8988T (cell line): ENCODE data around the gene CCDC85A.

ENCODE experiments used
- DNase-seq: peaks from one replicate; pipeline ENCODE4 v3.0.0; 2011

CCDC85A gene

DNA sequence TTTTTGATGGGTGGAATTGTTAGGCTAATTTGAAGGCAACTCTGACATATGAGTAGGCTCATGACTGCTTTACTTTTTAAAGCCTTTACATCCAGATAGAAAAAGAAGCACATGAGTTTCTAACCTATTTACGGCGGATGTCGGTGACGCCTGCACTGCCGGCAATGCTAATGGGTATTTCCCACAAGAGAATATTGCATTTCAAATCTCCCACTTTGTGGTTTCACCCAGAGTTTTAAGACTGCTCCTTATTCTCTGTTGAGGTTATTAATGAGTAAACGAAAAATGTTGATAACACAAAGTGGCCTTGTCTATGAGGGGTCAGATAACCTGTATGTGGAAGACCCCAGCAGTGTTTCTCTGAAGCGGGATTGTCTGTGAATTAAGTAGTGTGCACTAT lies 14.0 kb downstream of the CCDC85A start:
- no peak for DNase-seq

GRCh38 chr2:56198936-56199335 lies 15.1 kb downstream of the CCDC85A start:
- no peak for DNase-seq

DNA sequence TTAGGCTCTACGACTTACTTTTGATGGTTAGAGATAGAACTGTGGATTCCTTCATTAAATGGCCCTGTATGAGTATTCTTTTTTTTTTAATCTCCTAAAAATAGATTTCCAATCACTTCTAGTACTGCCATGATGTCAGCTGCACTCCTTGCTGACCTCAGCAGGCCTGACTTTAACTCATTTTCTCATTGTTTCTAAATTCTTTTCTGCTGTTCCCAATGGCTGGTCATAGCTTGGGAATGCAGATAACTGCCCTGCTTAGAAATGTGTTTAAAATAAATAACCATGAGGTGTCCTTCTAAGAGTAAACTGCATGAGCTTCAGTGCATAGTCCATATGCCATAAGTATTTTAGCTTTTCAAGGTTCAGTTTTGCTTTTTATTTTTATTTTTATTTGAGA lies 15.7 kb downstream of the CCDC85A start:
- no peak for DNase-seq

DNA sequence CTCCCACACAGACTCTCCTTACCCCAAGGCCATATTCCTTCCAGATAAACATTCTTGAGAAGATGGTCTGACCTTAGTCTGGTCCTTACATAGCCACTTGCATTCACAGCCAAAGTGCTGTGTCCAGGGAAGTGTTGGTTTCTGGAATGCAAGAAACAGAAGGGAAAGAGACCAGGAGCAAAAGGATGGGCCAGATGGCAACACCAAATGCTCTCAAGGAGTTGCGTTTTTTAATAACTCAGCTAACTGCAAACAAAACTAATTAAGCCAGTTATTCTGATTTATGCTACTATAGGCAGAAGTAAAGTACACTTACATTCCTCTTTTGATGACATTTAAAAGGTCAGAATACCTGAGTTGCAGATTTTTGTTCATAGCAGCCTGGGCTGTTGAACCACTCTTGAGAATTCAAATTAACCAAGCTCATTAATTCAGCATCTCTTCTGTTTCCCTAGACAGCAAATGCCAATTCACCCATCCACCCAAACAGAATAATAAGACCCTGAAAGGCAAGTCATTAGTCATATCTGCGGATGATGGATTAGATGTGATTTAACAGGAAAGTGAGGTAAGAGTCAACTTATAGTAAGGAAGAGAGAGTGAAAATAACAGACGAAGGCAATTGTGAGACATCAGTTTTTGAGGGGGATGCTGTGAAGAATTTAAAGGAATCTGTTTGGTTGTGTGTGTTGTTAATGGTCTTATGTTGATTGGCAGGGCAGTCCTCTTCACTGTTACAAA lies 18.8 kb downstream of the CCDC85A start:
- no peak for DNase-seq

- no peak for DNase-seq
Measured at GRCh38 chr2:56204556-56204955, 20.8 kb downstream of the CCDC85A start.

DNA sequence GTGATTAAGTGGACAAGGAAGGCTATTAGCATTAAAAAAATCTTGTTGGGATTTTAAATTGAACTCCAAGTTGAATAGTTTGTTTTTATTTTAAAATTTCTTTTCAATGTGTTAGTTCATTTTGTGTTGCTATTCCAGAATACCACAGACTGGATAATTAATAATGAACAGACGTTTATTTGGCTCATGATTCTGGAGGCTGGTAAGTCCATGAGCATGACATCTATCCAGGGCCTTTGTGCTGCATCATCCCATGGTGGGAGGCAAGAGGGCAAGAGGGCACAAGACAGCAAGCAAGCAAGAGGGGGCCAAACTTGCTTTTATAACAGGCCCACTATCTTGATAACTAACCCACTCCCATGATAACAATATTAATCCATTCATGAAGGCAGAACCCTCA lies 22.5 kb downstream of the CCDC85A start:
- DNase-seq, result no peak

- no peak for DNase-seq
Measured at GRCh38 chr2:56207760-56208159, 24.0 kb downstream of the CCDC85A start.

- no peak for DNase-seq
Measured at GRCh38 chr2:56208380-56208779, 24.6 kb downstream of the CCDC85A start.

DNA sequence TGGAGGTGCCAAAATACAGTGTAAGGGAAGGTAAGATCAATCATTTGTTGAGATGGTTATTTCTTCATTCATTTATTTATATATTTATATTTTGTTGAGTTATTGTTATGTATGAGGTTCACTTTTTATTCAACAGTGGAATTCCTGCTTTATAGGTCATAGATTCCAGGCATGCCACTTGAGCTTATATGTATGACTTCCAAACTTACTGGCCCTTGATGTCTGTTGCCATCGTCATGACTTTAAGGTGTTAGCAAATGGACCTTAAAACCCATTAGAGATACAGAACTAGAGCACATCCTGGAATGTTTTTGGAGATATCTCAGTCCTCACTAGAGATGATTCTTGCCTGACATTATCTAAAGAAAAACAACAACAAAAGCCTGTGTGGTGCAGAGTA lies 25.9 kb downstream of the CCDC85A start:
- no peak for DNase-seq

DNA sequence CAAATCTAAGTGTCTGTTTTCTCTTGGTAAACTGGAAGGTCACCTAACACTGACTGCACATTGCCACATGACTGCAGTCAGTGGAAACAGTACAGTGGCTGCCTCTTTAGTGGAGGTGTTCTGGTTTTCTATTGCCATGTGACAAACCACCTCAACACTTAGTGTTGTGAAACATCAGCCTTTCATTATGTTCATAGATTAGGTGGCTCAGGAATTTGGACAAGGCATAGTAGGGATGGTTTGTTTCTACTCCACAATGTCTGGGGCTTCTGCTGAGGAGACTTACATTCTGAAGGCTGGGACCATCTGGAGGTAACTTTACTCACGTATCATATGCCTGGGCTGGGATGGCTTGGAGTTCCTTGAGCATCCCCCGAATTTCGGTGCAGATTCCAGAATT lies 26.5 kb downstream of the CCDC85A start:
- no peak for DNase-seq

DNA sequence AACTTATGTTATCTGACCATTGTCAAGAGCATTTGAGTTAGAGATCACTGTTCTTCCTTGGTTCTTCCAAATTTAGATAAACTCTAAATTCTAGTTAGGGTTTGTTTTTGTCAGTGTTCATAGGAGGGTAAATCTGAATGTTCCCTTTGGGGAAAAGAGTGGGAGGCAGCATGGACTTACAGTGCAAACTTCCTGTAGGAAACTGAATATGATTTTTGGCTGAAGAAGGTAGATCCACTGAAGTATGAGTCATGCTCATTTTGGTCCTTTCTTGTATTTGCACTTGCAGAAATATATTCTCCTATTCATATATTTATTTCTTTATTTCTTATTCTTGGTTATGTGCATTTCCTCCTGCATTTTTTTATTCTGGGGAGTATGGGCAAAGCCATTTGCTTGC lies 27.3 kb downstream of the CCDC85A start:
- no peak for DNase-seq

- no peak for DNase-seq
Measured at GRCh38 chr2:56215911-56216310, 32.1 kb downstream of the CCDC85A start.

- DNase-seq, result no peak
Measured at GRCh38 chr2:56217106-56217505, 33.3 kb downstream of the CCDC85A start.

- DNase-seq, result no peak
Measured at GRCh38 chr2:56222481-56222880, 38.7 kb downstream of the CCDC85A start.

DNA sequence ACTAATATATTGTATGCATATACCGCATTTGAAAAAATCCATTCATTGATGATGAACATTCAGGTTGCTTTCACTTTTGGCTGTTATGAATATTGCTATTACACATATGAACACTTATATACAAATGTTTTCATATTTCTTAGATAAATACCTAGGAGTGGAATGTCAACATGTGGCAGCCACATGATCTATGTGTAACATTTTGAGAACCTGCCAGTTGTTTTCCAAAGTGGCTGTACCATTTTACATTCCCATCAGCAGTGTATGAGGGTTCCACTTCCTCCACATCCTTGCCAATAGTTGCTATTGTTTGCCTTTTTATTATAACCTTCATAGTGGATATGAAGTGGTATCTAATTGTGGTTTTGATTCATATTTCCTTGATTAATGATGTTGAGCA lies 40.5 kb downstream of the CCDC85A start:
- DNase-seq, result no peak

GRCh38 chr2:56227811-56228210 lies 44.0 kb downstream of the CCDC85A start:
- no peak for DNase-seq

- DNase-seq, result no peak
Measured at GRCh38 chr2:56229397-56230060, 45.7 kb downstream of the CCDC85A start.

DNA sequence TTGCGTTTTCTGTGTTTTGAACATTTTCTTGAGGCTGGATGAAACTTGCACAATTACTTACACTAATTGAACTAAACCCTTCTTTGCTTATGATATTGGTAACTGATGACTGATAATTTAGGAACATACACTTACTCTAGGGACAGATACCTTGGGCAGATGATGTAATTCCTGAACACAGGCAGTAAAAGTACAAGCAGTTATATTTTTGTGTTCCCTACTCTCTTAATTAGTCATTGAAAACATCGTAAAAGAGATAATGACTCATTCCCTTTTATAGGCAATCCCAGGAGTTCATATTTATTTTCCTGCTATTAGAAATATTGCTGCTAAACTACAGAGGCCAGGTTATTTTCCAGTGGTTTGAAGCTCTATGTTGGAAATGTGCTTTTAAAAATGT lies 46.4 kb downstream of the CCDC85A start:
- no peak for DNase-seq

DNA sequence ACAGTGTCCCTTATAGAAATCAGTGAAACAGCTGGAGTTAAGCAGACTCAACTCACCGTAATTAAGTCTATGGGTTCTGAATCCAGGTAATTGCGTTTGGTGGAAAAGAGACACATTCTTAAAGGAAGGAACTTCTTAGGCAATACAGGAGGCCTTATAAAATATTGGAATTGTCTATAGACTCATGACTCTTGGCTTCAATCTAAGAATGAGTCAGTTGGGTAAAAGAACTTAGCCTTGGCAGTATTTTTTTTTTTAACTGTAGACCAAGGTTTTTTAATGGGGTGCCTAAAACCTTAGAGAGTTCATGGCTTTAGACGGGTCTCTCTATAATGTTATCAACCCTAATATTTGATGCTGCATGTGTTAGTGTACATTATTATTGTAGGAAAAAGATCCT lies 47.6 kb downstream of the CCDC85A start:
- DNase-seq, result no peak

DNA sequence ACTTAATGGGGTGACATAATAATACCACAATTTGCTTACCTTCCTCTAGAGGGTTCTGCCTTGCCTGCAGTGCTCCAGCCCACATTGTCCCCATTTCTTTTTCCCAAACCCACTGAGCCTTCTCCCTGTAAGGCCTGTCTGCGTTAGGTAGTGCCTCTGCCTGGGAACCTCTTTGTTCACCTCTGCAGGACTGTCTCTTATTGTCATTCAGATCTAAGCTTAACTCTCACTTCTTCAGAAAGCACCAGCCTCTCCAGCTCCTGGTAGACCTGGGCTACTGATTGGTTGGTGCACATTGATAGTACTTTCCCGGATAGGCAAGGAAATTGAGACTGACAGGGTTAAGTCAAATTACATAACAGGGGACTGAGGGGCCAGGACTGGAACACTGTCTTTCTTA lies 49.1 kb downstream of the CCDC85A start:
- DNase-seq, result no peak

DNA sequence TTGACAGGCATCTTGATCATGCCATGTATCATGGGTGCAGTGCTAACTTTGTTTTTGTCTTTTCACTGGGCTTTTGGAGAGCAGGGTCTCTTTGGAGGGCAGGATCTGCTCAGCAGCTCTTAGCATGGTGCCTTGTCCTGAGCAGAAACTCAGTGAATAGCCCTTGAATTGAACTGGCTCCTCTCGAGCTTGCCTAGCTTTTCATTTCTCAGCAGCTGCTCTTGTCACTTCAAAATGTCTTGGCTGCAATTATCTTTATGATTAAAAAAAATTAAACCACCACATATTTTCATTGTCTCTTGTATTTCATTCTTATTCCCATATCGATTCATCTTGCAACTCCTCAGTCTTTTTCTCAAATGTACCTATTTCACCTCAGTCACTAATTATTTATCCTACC lies 50.5 kb downstream of the CCDC85A start:
- DNase-seq, result no peak

DNA sequence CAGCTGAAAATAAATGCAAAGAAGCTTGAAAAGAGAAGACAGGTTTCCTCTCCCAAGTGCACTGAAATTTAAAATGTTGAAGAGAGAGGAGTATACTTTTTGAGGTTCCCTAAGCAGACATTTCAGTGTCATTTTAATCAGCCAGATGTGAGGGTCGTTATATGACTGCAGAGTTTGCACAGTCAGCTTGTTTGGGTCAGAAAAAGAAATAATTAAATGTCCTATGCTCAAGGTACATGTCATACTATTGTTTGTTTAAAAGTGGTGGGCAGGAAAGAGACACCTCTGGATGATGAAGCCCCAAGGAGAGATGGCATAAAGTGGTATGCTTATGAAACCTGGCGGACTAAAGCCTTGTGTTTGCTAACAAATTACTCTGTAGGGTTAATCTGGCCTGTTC lies 55.2 kb downstream of the CCDC85A start:
- DNase-seq, result no peak

DNA sequence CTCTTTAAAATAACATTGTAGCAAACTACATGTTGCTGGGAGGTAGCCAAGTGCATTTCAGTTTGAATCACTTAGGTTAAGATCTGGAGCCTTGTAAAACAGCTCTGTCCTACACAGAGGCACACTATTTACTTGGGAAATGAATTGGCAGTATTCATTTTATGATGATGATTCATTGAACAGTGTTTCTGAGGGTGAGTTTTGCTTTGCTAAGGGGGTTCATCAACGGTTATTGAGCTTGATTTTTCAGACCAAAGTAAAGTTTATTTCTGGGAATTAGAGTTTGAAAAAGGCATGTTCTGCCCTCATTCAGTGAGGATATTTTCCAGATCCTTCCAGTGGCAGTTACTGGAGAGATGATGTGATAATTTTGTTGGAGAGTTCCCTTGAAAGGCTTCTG lies 55.6 kb downstream of the CCDC85A start:
- DNase-seq, result no peak

- no peak for DNase-seq
Measured at GRCh38 chr2:56240210-56240609, 56.4 kb downstream of the CCDC85A start.

DNA sequence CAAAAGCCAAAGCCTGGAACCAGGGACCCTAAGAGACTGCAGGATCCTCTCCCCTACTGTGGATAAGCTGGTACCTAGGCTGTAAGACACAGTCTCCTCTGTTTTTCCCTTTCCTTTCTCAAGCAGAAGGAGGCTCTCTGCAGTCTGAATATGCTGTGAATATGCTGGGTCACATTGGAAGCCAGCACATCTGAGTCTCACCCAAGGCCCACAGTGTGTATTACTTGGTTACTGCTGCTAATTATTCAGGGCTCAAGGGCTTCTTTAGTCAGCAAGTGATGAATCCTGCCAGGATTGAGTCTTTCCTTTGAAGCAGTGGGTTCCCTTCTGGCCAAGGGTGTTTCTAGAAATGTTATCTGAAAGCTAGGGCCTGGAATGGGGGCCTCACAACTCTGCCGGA lies 60.7 kb downstream of the CCDC85A start:
- no peak for DNase-seq
